HG03025 (cell line): ENCODE results near the gene VGLL2.
"Not testable (repeated sequence)": the region's sequence is repeated elsewhere in the genome, so short reads cannot be mapped to it uniquely, and the experiment has no call there.

Source experiments
- ATAC-seq: cut with Tn5 transposase; IDR thresholded peaks from one replicate; pipeline ENCODE4 v1.9.1; 2021; ENCODE audit warnings: mild to moderate bottlenecking, moderate library complexity; ENCODE audit not compliant: unreplicated experiment, low FRiP score

Gene VGLL2

GRCh38 chr6:117265410-117266256 is at the start of gene VGLL2:
Gene VGLL2, plus strand, starts transcription at chr6:117265558. Its CDS starts 206 bp downstream, at chr6:117265764.
- no peak for ATAC-seq

- ATAC-seq = no peak
Measured at GRCh38 chr6:117222861-117223260, 42.5 kb upstream of the VGLL2 start.

DNA sequence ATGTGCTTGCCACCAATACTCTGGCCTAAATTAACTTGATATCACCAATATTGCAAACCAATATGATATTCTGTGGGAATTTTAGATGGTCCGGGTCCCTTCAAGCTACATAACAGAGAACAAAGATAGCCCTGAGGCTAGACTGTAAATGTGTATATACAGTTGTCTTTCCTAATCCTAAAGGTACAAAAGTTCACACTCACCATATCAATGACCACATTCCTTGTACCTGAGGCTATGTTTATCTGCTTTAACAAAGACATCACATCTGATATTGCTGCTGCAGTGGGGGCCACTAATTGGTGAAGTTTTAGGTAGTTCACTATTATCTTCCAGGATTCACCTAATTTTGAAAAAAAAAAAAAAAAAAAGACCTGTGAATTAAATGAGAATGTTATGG is 38.6 kb upstream of the VGLL2 start:
- ATAC-seq = no peak

- no peak for ATAC-seq
Measured at GRCh38 chr6:117227245-117227962, 38.0 kb upstream of the VGLL2 start.

GRCh38 chr6:117228202-117228601 is 37.2 kb upstream of the VGLL2 start:
- ATAC-seq = no peak

DNA sequence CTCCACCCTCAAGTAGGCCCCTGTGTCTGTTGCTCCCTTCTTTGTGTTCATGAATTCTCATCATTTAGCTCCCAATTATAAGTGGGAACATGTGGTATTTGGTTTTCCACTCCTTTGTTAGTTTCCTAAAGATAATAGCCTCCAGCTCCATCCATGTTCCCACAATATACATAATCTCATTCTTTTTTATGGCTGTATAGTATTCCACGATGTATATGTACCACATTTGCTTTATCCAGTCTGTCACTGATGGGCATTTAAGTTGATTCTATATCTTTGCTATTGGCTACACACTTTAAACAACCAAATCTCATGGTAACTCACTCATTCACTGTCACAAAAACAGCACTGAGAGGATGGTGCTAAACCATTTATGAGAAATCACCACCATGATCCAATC is 35.5 kb upstream of the VGLL2 start:
- ATAC-seq = no peak

GRCh38 chr6:117231466-117231865 is 33.9 kb upstream of the VGLL2 start:
- no peak for ATAC-seq

GRCh38 chr6:117232196-117232595 is 33.2 kb upstream of the VGLL2 start:
- no peak for ATAC-seq

GRCh38 chr6:117233145-117233544 is 32.2 kb upstream of the VGLL2 start:
- ATAC-seq = no peak

- no peak for ATAC-seq
Measured at GRCh38 chr6:117237561-117237960, 27.8 kb upstream of the VGLL2 start.

DNA sequence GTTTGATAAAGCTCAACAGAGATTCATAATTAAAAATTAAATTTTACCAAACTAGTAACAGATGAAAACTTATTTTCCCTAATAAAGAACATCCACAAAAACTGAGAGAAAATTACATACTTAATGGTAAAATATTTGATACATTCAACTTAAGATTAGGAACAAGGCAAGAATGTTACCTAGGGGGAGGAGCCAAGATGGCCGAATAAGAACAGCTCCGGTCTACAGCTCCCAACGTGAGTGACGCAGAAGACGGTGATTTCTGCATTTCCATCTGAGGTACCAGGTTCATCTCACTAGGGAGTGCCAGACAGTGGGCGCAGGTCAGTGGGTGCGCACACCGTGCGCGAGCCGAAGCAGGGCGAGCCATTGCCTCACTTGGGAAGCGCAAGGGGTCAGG is 20.8 kb upstream of the VGLL2 start:
- not testable (repeated sequence) for ATAC-seq

- not testable (repeated sequence) for ATAC-seq
Measured at GRCh38 chr6:117244979-117245378, 20.4 kb upstream of the VGLL2 start.

GRCh38 chr6:117253785-117254184 is 11.6 kb upstream of the VGLL2 start:
- ATAC-seq = no peak

- no peak for ATAC-seq
Measured at GRCh38 chr6:117262799-117263198, 2.6 kb upstream of the VGLL2 start.

- no peak for ATAC-seq
Measured at GRCh38 chr6:117263353-117263927, 1.9 kb upstream of the VGLL2 start.

GRCh38 chr6:117264369-117264691 is 1.0 kb upstream of the VGLL2 start:
- no peak for ATAC-seq

GRCh38 chr6:117264692-117265409 is 507 bp upstream of the VGLL2 start:
- ATAC-seq = no peak

DNA sequence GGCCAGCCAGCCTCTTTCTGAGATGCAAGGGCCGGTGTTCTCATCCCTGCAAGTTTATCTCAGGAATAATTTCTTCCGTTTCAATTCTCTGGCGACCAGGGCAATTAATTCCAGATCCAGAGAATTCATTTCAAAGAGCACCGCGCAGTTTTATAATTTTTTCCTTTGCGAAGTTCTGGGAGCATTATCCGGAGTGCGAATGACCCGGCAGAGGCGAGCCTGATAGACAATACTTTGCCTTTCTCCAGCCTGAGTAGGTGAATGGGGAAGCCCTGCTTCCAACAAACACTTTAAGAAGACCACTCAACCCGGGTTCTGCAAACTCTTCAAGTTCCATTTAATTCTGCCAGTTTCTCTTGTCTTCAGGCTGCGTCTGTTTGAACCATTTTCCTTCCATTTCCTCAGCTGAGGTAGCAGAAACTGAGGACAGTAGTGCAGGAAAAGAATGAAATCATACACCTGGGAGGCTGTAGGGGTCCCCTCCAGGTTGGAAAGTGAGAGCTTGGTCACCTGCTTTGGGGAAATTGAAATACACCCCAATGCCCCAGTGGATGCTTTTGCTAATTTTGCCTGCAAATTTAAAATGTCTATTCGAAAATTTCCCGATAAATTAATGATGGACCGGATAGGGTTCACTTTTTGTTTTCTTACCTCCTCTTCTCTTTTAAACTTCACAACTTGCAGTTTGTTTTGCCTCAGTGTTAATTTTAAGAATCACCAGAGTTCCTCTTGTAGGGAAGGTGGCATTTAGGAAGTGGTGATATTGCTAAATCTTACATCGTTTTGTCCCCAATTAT is 1.1 kb downstream of the VGLL2 start:
- ATAC-seq = no peak

DNA sequence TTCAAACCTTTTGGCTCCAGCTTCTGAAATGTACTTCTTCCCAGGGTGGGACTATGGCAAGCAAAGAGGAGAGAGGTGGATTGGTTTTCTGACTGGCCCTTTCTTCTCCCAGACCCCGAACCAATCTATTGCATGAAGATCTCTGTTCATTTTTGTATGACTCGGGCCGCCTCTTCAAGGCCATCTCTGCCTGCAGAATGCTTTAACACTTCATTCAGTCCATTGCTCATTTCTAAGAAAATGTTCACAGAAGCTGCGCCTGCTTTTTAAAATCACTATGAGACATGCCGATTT is 1.6 kb downstream of the VGLL2 start:
- ATAC-seq = no peak

DNA sequence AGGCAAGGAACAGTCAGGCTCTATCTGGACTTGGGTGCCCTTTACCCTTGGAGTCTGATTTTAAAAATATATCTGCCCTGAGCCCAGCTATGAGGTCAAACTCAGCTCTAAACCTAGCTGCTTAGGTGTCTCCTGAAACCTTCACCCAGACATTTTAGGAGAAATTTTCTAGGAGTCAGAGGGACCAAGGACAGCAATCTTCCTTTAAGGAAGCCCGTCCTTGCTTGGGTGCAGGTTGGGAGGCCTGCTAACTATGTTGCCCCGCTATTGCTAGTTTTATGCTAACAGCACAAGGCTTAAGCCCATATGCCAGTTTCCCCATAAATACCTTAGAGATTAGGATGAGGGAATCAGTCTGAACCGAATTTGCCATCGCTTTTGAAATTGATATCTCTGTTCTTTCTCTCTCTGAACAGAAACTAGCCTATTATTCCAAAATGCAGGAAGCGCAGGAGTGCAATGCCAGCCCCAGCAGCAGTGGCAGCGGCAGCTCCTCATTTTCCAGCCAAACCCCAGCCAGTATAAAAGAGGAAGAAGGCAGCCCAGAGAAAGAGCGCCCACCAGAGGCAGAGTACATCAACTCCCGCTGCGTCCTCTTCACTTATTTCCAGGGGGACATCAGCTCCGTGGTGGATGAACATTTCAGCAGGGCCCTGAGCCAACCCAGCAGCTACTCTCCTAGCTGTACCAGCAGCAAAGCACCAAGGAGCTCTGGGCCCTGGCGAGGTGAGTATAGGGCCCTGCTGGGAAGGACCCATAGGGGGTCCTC is 2.6 kb downstream of the VGLL2 start:
- no peak for ATAC-seq
